ENCODE results near the gene MAGEF1.
"Not testable (repeated sequence)": the region's sequence is repeated elsewhere in the genome, so short reads cannot be mapped to it uniquely, and the experiment has no call there.

MAGEF1 gene

DNA sequence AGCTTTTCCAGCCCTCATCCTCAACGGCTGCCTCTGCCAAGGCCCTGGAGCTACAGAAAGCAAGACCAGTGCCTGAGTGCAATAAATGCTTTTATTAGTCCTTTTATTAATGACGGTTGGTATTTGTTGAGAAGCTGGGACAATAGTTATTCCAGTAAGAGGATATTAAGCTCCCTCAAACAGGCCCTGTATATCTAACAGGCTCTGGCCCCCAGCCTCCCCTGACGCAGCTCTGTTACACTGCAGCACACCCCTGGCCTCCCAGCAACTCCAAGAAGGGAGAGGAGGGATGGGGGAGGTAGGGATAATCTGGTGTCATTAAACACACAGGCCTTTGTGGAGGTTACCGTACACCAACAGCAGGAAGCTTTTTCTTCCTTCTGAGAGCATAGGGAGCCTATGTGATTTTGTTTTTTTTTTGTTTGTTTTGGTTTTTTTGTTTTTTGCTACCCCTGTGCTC, 30.8 kb upstream of the MAGEF1 start:
- DNase-seq (ENCODE audit: low read depth in 2 of 2) = no peak

DNA sequence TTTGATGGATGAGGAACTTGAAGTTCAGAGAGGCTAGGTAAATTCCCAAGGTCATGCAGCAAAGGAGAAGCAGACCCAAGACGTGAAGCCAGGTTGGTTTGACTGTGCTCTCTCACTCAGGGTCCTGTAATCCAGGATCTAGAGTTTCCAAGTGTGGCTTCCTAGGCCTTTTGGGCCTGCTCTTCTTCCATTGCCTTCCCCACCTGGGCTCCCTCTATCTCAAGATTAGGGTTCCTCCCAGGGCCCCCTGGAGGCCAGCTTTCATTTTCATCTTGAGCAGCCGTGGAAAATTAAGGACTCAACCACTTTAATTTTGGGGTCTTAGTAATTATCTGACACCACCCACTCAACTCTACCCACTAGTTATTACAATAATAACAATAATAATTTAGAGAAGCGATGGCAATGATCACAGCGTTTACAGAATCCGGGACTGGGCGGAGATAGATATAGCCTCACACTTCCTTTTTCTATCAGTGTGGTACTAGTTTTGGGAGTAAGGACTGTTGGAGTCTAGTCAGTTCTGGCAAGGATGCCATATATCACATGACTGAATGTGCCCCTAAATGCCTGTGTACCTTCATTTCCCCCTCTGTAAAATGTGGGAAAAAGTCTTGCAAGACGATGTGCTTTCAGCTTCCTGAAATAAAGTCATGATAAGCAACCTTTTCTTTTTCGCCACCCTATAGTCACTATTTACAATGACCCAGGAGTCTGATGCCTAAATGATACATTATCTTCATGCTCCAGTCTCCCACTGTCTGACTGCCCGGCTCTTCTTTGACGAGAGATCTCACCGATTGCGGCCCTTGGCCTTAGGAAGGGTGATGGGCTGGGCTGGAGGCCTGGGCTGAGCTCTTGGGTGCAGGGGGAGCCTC, 30.2 kb upstream of the MAGEF1 start:
- no peak for DNase-seq (ENCODE audit: low read depth in 2 of 2)

DNA sequence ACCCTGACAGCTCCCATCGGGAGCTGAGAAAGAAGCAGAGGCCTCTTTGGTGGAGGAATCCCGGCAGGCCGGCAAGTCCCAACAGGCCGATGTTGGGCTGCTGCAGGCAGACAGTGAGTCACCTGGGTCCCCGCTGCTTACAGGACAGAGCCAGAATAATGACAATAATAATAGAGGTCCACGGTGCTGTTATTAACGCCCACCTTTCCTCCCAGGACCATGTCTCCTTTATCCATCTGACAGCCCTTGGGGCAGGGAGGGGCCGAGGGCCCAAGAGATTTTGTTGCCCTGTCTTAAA, 29.3 kb upstream of the MAGEF1 start:
- DNase-seq (ENCODE audit: low read depth in 2 of 2) = no peak

DNA sequence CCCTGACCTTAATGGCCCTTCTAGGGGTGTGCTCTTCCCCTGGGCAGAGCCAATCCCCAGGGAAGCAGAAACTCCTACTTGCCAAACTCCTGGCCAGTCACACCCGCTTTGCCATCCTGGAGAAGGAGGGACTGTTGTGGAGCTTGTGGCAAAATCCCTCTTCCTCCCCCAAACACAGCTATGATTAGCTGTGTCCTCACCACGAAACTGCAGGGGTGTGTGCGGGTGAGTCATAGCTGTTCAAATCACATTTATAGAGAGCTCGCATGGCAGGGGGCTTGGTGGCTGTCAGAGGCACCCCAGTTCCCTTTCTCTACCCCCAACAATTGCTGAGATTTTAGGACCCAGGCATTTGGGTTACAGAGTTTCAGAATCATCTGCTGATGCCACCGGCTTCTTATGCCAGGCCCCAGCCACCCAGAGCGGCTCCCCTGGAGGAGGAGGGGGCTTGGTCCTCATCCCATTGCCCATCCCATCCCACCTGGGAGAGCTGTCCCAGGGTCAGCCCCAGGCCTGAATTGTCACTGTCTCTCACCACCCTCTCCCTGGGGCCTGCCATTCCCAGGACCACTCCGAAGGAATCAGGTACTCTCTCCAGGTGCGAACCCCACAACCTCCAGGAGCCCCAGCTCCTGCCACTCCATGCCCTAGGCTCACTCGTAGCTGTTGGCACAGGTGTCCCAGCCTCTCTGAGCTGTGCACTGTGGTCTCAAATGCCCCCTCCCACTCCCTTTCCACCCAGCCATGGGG, 28.8 kb upstream of the MAGEF1 start:
- DNase-seq (ENCODE audit: low read depth in 2 of 2) = peak; percentile 6 to 11

DNA sequence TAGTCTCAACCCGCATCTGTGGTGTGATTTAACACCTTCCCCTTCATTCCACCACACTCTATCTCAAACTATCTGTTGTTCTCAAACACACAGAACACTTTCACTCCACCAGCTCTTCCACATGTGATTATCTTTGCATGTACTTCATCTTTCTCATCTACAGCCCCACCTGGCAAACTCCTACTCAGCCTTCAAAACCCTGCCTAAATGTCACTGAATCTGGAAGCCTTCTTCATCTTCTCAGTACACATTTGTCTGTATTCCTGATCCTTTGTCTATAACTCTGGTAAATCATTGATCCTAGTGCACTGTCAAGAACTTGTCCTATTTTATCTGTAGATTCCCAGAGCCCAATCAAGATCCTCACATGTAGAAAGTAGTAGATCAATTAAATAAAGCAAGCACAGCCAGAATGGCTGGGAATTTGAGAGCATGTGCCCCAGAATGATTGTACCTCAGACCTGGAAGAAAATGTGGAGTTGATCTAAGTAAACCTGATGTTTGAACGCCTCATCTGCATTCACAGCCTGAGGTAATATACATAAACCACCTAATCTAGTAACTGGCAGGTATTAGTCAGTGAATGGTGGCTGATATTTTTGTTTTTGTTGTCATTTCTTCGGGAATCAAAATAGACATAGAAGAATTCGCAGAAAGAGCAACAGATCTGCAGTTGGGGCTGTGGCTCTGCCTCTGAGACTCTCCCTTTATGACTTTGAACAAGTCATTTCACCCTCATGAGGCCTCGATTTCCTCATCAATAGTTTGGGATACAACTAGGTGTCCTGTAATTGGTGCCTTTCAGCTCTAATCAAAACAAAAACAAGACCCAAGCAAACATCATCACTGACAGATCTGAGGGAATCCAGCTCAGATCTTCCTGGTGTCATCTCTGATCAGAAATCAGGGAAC, 28.0 kb upstream of the MAGEF1 start:
- DNase-seq (ENCODE audit: low read depth in 2 of 2) = no peak

DNA sequence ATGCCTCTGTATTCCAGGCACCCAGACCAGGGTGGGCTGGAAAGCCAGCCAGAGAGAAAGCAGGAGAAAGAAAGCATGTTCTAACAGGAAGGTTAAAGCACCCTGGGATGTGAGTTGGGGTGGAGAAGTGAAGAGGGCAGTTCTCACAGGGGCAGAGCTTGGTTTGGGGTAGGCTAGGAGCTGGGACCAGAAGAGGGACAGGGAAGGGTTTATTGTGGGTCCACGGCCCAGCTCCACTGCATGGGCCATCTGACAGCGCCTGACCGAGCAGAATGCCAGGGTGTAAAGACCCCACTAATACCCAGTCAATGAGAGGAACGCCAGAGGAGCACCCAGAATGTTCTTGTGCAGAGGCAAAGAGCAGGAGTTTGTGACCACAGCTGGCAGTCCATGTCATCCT, 27.1 kb upstream of the MAGEF1 start:
- no peak for DNase-seq (ENCODE audit: low read depth in 2 of 2)

DNA sequence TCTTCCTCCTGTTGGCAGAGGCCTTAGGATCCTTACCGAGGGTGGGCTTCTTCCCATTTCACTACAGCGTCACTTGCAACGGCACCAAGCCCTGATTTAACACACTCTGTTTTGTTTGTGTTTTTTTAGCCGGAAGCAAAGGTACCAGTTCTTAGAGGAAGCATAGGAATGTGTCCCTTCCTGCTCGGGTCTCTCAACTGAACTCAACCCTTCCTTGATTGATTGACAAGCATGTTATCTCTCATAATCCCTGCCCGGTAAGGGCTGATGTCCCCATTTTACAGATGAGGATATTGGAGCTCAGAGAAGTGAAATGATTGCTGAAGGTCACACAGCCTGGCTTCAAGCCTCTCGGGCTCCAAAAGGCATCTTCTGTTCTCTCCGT, 26.6 kb upstream of the MAGEF1 start:
- DNase-seq (ENCODE audit: low read depth in 2 of 2) = no peak

DNA sequence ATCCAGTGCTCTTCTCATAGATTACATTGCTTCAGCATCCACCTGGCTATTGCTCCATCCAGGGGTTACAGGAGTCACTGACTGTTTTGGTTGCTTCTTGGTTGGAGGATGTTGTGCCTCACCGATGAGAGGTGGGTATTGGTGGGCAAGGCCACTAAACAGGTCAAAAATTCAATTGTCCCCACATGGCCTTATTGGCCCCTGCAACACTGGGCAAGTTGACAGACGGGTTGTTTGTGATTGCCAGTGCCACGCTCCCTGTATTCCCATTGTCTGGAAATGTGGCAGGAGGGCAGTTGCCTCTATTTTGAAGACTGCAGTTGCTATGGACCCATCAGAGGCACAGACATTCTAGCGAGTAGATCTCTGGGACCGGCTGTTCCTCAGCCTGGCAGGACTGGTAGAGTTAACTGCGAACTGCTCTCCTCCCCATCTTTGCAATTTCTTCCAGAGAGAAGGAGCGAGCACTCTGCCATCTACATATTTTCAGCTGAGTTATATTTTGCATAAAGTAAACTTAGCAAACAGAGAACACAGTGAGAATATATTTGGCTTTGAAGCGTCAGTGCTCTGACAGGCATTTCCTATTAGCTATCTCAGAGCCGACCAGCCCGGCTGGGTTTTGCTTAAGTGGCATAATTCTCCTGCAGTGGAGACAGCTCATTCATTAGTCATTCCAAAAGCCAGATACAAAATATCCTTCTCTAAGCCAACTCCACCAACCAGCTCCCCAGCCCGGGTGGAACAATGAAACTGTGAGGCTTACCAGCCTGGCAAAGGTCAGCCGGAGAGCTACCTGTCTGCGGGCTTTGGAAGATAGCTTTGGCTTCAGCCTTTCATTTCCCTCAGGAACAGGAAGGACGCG, 26.0 kb upstream of the MAGEF1 start:
- DNase-seq (ENCODE audit: low read depth in 2 of 2) = no peak

DNA sequence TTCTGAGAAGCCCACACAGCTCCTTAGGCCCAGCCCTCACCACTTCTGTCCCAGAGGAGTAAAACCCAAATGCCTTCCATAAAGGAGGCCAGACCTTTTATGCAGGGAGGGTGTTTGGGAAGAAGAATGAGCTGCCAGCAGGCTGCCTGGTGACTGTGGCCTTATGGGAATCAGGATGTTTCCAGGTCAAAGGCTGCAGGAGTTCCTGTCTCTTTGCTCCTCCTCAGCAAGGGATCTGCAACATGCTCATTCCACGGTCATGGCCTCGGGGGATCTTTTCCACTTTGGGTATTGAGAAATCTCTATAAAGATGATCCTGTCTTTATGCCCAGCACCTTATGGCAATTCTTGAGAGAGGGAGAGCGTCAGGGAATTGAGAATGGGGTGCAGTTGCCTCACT, 25.2 kb upstream of the MAGEF1 start:
- DNase-seq (ENCODE audit: low read depth in 2 of 2) = no peak

DNA sequence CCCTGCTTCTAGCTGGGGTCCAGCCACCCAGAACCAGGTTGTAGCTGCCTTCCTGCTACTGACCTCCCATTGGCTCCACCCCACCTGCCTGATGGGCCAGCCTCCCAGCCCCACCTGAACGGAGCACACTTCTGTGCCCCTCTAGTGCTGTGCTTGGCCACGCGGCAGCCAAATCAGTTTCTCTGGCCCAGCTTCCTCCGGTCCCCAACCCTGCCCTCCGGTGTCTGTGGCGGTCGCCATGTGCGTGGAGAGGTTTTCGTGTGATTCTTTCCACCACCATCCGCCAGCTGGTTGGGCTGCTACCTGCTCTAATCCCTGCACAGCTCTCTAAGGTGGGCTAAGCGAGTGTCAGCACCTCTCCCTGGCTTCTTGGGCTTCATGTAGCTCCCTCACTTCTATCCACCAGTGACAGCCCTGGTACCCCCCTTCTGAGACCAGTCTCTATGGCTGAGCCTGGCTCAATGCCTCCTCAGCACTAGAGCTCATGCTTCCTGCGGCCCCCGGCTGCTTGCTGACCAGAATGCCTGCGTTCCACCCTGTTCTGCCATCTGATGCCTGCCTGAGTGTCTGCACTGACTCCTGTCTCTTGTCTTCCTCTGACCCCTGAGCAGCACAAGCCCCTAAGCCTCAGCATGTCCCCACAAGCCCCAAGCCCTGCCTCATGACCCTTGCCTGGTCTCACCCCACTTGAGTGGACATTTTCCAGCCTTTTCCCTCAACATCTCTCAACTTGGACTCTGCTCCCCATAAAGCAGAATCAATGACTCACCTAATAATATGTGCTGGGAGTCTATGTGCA, 23.2 kb upstream of the MAGEF1 start:
- DNase-seq (ENCODE audit: low read depth in 2 of 2) = no peak

DNA sequence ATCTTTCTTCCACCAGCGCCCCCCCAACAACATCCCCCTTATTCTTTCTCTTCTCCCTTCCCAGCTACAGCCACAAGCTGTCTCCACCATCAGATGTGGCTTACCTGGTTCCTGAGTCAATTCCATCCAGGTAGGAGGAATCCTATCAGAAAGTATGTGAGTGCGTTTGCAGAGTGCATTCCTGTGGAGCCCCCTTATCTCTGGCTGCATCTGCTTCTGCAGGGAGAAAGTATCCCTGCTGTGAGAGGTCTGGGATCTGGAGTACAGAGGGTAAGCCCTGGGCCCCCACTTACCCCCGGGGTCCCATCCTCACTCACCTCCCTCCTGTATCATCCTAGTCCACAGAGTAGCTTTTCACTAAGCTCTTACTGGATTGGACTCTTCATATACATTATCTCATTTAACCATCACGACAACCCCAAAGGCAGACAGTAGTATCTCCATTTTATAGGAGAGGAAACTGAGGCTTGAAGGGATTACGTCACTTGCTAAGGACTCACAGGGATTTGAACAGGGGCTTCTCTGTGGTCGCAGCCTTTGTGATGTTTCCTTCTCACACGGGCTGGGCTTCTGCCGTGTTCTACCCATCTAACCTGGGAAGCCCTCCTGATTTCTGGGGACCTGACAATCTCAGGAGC, 22.2 kb upstream of the MAGEF1 start:
- no peak for DNase-seq (ENCODE audit: low read depth in 2 of 2)

DNA sequence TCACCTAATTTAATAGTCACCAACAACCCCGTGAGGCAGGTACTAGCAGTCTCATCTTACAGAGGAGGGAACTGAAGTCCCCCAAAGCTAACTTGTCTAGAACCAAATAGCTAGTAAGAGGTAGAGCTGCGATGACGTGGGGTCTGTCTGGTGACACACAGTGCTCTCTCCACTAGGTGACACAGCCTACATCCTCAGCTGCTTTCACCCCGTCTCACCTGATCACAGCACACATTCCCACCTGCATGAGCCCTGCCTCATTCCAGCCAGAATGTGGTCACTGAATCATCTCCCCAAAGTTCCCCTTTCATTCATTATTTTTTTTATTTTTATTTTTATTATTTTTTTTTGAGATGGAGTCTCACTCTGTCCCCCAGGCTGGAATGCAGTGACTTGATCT, 21.3 kb upstream of the MAGEF1 start:
- no peak for DNase-seq (ENCODE audit: low read depth in 2 of 2)

DNA sequence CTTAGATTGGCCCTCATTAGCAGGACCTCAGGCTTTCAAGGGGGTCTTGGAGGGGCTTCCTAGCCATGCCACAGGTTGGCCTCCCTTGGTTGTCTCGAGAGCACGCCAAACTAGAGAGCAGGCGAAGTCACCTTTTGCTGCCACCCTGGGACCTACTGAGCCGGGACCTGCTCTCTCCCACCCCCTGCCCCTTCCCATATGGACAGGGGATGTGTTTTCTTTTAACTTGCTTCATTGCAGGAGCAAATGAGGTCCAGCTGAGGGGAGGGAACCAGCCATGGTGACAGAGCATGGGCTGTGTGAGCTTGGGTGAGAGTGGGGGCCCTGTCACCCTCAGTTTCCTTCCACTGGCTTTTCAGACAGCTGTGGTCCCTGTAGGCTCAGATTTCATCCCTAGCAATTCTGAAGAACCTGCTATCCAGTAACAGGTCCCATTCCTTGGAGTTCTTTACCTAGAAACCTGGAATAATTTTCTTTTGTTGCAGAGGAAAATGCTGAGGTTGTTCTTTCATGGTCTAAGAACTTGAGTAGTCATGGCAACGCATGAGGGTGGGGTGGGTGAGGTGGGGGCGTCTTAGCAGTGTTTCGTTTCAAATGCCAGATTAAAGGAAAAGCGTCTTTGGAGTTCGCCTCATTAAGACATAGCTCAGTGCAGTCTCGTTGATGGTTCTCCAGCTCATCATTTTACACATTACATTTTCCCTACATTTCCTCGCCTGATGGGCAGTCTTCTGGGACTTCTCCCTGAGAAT, 20.1 kb upstream of the MAGEF1 start:
- no peak for DNase-seq (ENCODE audit: low read depth in 2 of 2)

DNA sequence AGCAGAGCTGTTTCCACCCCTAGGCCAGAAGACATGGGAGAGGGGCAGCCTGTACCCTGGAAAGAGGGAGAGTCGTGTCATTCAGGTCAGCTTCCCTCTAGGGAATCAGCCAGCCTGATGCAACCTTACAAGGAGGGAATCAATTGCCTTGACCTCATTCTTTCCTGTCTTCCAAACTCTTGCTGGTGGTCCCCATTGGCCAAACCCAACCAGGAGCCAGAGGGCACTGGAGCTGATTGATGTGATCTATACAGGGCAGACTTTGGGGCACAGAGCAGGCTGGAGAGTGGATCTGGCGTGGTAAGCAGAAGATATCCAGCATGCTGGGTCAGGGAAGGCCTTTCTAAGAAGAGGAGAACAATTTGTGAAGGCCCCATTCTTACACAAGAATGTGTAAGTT, 19.1 kb upstream of the MAGEF1 start:
- no peak for DNase-seq (ENCODE audit: low read depth in 2 of 2)

DNA sequence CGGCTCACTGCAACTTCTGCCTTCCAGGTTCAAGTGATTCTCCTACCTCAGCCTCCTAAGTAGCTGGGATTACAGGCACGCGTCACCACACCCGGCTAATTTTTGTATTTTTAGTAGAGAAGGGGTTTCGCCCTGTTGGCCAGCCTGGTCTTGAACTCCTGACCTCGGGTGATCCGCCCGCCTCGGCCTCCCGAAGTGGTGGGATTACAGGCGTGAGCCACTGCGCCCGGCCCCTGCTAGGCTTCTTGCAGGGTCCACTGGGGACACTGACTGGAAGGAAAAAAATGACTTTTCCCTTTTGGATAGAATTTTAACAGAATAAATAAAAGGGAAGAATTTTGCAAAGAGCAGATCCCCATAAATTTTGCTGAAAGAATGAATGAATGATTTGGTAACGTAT, 17.3 kb upstream of the MAGEF1 start:
- not testable (repeated sequence) for DNase-seq (ENCODE audit: low read depth in 2 of 2)

DNA sequence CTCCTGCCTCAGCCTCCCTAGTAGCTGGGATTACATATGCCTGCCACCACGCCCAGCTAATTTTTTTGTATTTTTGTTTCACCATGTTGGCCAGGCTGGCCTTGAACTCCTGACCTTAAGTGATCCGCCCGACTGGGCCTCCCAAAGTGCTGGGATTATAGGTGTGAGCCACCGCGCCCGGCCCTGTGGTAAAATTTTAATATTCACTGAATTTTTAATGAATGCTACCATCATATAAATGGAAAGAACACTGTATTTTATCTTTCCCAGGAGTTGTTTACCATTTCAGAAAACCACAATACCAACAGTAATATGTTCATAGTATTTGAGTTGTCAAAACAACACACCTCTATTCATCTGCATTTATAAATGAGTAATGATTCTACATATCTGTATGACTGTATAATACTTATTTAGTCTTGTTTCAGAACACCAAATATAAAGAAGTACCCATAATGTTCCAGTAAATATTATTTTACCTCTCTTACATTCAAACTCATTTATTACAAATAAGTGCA, 16.2 kb upstream of the MAGEF1 start:
- no peak for DNase-seq (ENCODE audit: low read depth in 2 of 2)

DNA sequence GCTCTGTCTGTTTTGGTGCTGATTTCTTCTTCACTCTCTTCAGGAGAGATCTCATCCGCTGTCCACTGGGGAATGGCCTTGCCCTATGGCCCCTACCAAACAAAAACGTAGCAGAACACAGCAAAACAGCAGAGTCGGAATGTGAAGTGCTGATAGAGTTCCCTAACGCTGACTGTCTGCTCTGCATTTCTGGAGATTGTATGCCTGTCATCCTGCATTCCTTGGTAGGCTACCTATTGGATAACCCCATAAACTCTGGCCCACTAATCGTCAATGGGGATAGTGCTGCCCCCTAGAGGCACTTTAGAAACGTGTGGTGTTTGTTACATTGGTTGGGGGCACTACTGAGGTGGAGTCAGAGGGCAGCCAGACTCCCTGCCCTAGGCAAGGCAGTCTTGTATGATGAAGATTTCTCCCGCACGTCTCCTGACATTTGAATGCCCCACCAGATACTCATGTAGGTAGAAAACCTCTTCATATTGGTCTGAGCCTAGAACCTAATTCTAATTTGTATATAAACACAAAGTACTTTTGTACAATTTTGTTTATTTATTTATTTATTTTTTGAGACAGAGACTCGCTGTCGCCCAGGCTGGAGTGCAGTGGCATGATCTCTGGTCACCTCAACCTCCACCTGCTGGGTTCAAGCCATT, 15.6 kb upstream of the MAGEF1 start:
- DNase-seq (ENCODE audit: low read depth in 2 of 2) = peak in 1 of 2 donors; percentile 30

DNA sequence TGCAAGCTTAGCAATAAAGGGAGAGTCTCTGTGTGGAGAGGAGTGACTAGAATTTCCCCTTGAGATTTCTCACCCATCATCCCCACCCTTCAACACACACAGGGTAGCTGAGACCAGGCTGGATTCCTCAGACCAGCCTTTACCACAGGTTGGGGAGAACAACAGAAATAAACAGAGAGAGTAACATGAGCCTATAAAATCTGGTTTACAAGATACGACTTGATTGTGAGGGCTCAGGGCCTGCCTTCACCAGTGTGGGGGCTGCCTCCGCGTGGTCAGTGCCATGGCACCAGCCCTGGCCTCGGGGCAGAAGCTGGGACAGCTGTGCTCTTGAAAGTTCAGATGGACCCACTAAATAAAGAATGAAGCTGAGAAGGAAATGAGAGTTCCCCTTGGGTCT, 14.6 kb upstream of the MAGEF1 start:
- no peak for DNase-seq (ENCODE audit: low read depth in 2 of 2)
